K562 (cell line): Measurements from ENCODE around the gene CAPRIN2. TPM values are rescaled to one million over a fixed set of nuclear protein-coding genes. Genes with fewer than 3 reads are reported as not detected.

Experiments
- ATAC-seq: fragments of 200-7000 bp; cut with Tn5 transposase; 3 replicates; pipeline ENCODE4 v1.9.1; 2020; ENCODE audit warnings: moderate library complexity
- BruUV-seq: library from RNA; stranded (reverse); fragments of 400-500 nt; replicated peaks from 2 replicates; lab custom pipeline; 2021; lab: Mats Ljungman, UMichigan
- CTCF ChIA-PET: fragments of 300-600 bp; formaldehyde crosslinking; extraction: SDS; loops from one replicate; lab custom pipeline; 2021; ENCODE audit warnings: low intra/inter-chr PET ratio; lab: Yijun Ruan, JAX
- POLR2A ChIA-PET: fragments of 300-600, 350-650 bp; sonication (Branson Sonifier 250); formaldehyde crosslinking; extraction: SDS; loops from one replicate; lab custom pipeline; 2021; ENCODE audit warnings: antibody characterized with exemption, inconsistent platforms; lab: Yijun Ruan, JAX
- DNase-seq, 4 experiments: peaks; one replicate each; pipeline versions ENCODE4 v3.0.0 to v3.0.0-alpha.2; 2011 to 2018; ENCODE audit warnings: low spot score in 3 of 4, mixed read lengths in 3 of 4; ENCODE audit errors: extremely low read depth in 1 of 4
- FAIRE-seq: peaks from 2 replicates; lab custom pipeline; 2011; peaks lifted over from hg19 to GRCh38; lab: Jason Lieb, UNC
- H2AFZ ChIP-seq: 2 replicates; pipeline ENCODE4 v1.6.0; 2011; ENCODE audit warnings: low read depth, low read length, control low read depth, inconsistent platforms
- H3K27ac ChIP-seq: fragments of 200-600 bp; 3 replicates; pipeline ENCODE4 v1.8.0; 2011; ENCODE audit warnings: low read depth, mild to moderate bottlenecking, control low read depth, inconsistent platforms, low read length, moderate library complexity, mixed read lengths; ENCODE audit errors: extremely low read depth
- H3K27me3 ChIP-seq, 2 experiments: fragments of 300-600 bp in 1 of 2; 2 replicates in 1 of 2; 3 replicates in 1 of 2; pipeline versions ENCODE4 v1.6.0 to v1.8.0; 2011; ENCODE audit warnings: inconsistent platforms in 2 of 2, low read length in 2 of 2, mild to moderate bottlenecking in 1 of 2, mixed read lengths in 1 of 2, moderate library complexity in 1 of 2; ENCODE audit not compliant: control insufficient read depth in 2 of 2, insufficient read depth in 2 of 2
- H3K36me3 ChIP-seq: fragments of 300-600 bp; 3 replicates; pipeline ENCODE4 v1.8.0; 2011; ENCODE audit warnings: mild to moderate bottlenecking, low read length, inconsistent platforms; ENCODE audit not compliant: control insufficient read depth, insufficient read depth
- H3K4me1 ChIP-seq, 2 experiments: fragments of 200-600 bp in 1 of 2; replicated peaks in 1 of 2; 2 replicates in 1 of 2; 3 replicates in 1 of 2; pipeline versions ENCODE4 v1.5.1 to v1.8.0; 2011; ENCODE audit warnings: inconsistent platforms in 2 of 2, low read length in 2 of 2, mild to moderate bottlenecking in 1 of 2, mixed read lengths in 1 of 2, moderate library complexity in 1 of 2; ENCODE audit not compliant: control insufficient read depth in 2 of 2, insufficient read depth in 2 of 2
- H3K4me2 ChIP-seq: 2 replicates; pipeline ENCODE4 v1.6.1; 2011; ENCODE audit warnings: low read length, control low read depth, inconsistent platforms, mixed read lengths; ENCODE audit not compliant: insufficient read depth
- H3K4me3 ChIP-seq: fragments of 200-600 bp; sonication (generic), shearing (Covaris generic); 2 replicates; pipeline ENCODE4 v1.5.1; 2016; ENCODE audit warnings: control low read depth, inconsistent platforms
- H3K79me2 ChIP-seq: fragments of 200-600 bp; 3 replicates; pipeline ENCODE4 v1.8.0; 2011; ENCODE audit warnings: low read length, inconsistent platforms; ENCODE audit not compliant: control insufficient read depth, insufficient read depth
- H3K9ac ChIP-seq, 2 experiments: 2 replicates each; pipeline versions ENCODE4 v1.6.0 to v1.6.1; 2011; ENCODE audit warnings: low read depth in 2 of 2, low read length in 2 of 2, control low read depth in 1 of 2, inconsistent platforms in 1 of 2, mild to moderate bottlenecking in 1 of 2, mixed read lengths in 1 of 2; ENCODE audit not compliant: insufficient read depth in 1 of 2
- H3K9me1 ChIP-seq: one replicate; pipeline ENCODE4 v1.6.0; 2011; ENCODE audit warnings: inconsistent platforms, mild to moderate bottlenecking, low read length, moderate library complexity; ENCODE audit not compliant: control insufficient read depth, insufficient read depth
- H3K9me3 ChIP-seq: replicated peaks from 2 replicates; pipeline ENCODE4 v1.5.1; 2011; ENCODE audit warnings: low read depth, low read length, inconsistent platforms; ENCODE audit not compliant: control insufficient read depth, insufficient read depth
- H4K20me1 ChIP-seq: replicated peaks from 2 replicates; pipeline ENCODE4 v1.6.1; 2011; ENCODE audit warnings: low read length, inconsistent platforms, mixed read lengths; ENCODE audit not compliant: control insufficient read depth, insufficient read depth
- ATF2 ChIP-seq: sonication (generic); formaldehyde crosslinking; IDR thresholded peaks from 2 replicates; pipeline ENCODE4 v1.8.1; 2022; ENCODE audit warnings: missing genetic modification reagents
- BRCA1 ChIP-seq, 2 experiments: fragments of 450-650 bp in 1 of 2; sonication (generic) in 1 of 2; formaldehyde crosslinking in 1 of 2; IDR thresholded peaks; 2 replicates each; pipeline versions ENCODE4 v1.5.0 to v1.6.1; 2017 to 2020; ENCODE audit warnings: mild to moderate bottlenecking in 1 of 2, missing genetic modification reagents in 1 of 2
- MEF2A ChIP-seq: IDR thresholded peaks from 2 replicates; pipeline ENCODE4 v1.6.1; 2011; ENCODE audit warnings: low read depth, mild to moderate bottlenecking, low read length, moderate library complexity; ENCODE audit not compliant: control insufficient read depth
- POLR2H ChIP-seq: IDR thresholded peaks from 2 replicates; pipeline ENCODE4 v1.6.1; 2016; ENCODE audit warnings: missing genetic modification characterization, low read depth, mild to moderate bottlenecking, control low read depth, missing compliant biosample characterization, moderate library complexity
- SUPT5H ChIP-seq: fragments of 450-650 bp; IDR thresholded peaks from 2 replicates; pipeline ENCODE4 v1.6.1; 2016
- TSC22D4 ChIP-seq: fragments of 450-650 bp; IDR thresholded peaks from 2 replicates; pipeline ENCODE4 v1.6.1; 2016; ENCODE audit warnings: missing genetic modification characterization, missing biosample characterization, control low read depth
- ZFP36 ChIP-seq: fragments of 150-350 bp; IDR thresholded peaks from 2 replicates; pipeline ENCODE4 v1.6.1; 2018; ENCODE audit warnings: low read length, low read depth; ENCODE audit not compliant: partially characterized antibody
- ZNF121 ChIP-seq: sonication (generic); formaldehyde crosslinking; conservative IDR thresholded peaks from 2 replicates; pipeline ENCODE4 v1.8.0; 2022; ENCODE audit warnings: missing genetic modification reagents
- ZNF274 ChIP-seq: IDR thresholded peaks from 2 replicates; pipeline ENCODE4 v1.6.1; 2011; ENCODE audit warnings: low read depth, mild to moderate bottlenecking, low read length, moderate library complexity, borderline replicate concordance
- WGBS: fragments of 100-300 bp; shearing (Covaris generic); methylation state at CpG from one replicate; pipeline ENCODE4 v1.1.6; 2016; ENCODE audit warnings: low coverage, mixed read lengths; ENCODE audit not compliant: insufficient coverage; ENCODE audit errors: missing lambda C conversion rate; 5-methylcytosine and 5-hydroxymethylcytosine counted together
- in situ Hi-C: fragments of 300-500 bp; cut with MboI; formaldehyde crosslinking; loops from 4 replicates; pipeline ENCODE4 v1.15.0; 2018; ENCODE audit warnings: inconsistent platforms, mixed read lengths
- intact Hi-C: fragments of 100-400 bp; cut with micrococcal nuclease; formaldehyde crosslinking; loops from 2 replicates; pipeline ENCODE4 v1.14.2; 2022
- polyA plus RNA-seq, 8 experiments: library from polyadenylated mRNA; depleted of rRNA in 4 of 8; stranded (reverse) in 5 of 8; unstranded in 3 of 8; fragments of >200 nt; fragmentation: Nextera tagmentation in 2 of 8; fragmentation: Illumina TruSeq in 1 of 8; extraction: Ambion mirVana in 2 of 8; extraction: Trizol in 1 of 8; gene quantifications; 2 replicates each; pipeline versions ENCODE4 v1.2.1 to v1.2.3, GENCODE V29; 2011 to 2014; ENCODE audit warnings: inconsistent platforms in 1 of 8, missing spikeins in 1 of 8
- total RNA-seq, 7 experiments: library from RNA; depleted of rRNA in 6 of 7; stranded (reverse); fragments of >200 nt in 6 of 7; fragmentation: Illumina TruSeq in 2 of 7; extraction: Trizol in 2 of 7; gene quantifications; 2 replicates each; pipeline versions ENCODE4 v1.2.1 to v1.2.3, GENCODE V29; 2011 to 2021; ENCODE audit warnings: low replicate concordance in 1 of 7
- TF ChIP-seq, protein P1 (sequence below): sonication (generic); formaldehyde crosslinking; IDR thresholded peaks from 2 replicates; pipeline ENCODE4 v1.8.1; 2023; ENCODE audit warnings: mild to moderate bottlenecking, missing genetic modification reagents

The CAPRIN2 gene
- total and polyA plus RNA-seq, 9 of the 15 experiments (the other 6 are each of a cell fraction or from before 2014, with no cell fraction given): 2.3 to 14.5 (median 8.9) TPM

DNA sequence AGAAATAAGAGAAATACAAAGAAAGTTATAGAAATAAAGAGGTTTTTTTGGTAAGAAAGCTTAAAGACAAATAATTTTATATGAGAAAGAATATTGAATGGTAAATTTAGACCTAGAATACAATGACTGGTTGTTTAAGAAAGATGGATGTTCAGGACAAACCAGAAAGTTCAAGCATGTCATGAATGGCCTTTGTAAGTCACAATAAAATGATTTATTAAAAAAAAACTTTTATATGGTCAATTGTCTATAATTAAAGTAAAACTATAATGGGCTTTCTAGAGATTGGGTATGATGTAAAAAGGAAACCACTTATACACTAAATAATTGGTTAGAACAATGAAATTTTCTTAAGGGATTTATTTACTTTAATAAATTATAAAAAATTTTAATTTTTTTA lies 19.8 kb upstream of the CAPRIN2 start:
- Histone ChIP-seq H3K4me1 (peaks cover 0 to 4% of the 10 kb centered on the region in 2 experiments; a peak in 2 of 5 replicates), H3K4me2 (no peak overlapping the region), H3K79me2 (no peaks in the 10 kb centered on the region), H3K27ac (no peak overlapping the region), H3K27me3 (no peaks in the 10 kb centered on the region), H3K9me3 (peaks cover 10% of the 10 kb centered on the region), H3K4me3 (no peak overlapping the region), H3K9me1 (no peaks in the 10 kb centered on the region), H3K9ac (no peak overlapping the region), H3K36me3 (no peaks in the 10 kb centered on the region), H2AFZ (no peak overlapping the region), H4K20me1 (no peaks in the 10 kb centered on the region)
- ChIA-PET POLR2A (no interaction called here), CTCF (no interaction called here)
- DNase-seq (no peak), ATAC-seq (no peak), FAIRE-seq (no peak)
- in situ Hi-C loops: no loop called here
- intact Hi-C loops: no loop called here
- no TSS peak for BruUV-seq
- TF ChIP-seq ZNF274 (no peak), ZFP36 (peak; percentile 48)
- TF ChIP-seq, all 486 proteins: peak for 1

DNA sequence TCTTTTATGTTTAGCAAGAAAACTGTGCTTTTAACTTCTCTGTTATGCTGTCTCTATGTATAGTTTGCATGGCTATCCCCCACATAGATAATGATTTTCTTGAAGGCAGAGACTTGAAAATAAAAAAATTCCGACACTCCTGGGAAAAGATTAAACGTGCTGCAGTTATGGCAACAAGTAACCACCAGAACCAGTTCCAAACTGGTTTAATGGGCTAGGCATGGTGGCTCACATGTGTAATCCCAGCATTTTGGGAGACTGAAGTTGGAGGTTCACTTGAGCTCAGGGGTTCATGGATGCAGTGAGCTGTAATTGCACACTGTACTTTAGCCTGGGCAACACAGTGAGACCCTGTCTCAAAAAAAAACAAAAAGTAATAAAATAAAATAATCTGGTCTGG lies 15.1 kb upstream of the CAPRIN2 start:
- no peaks in the 10 kb centered on the region for H3K36me3 ChIP-seq
- POLR2A ChIA-PET: no interaction called here
- no peak overlapping the region for H3K9ac ChIP-seq
- 17% methylated on average over 2 of the region's 2 CpGs for WGBS
- no peak for DNase-seq
- no peak for FAIRE-seq
- H2AFZ ChIP-seq: no peak overlapping the region
- H4K20me1 ChIP-seq: no peaks in the 10 kb centered on the region
- no peak for ATAC-seq
- BruUV-seq: no TSS peak
- H3K9me1 ChIP-seq: no peaks in the 10 kb centered on the region
- no peaks in the 10 kb centered on the region for H3K4me1 ChIP-seq
- H3K4me3 ChIP-seq: no peak overlapping the region
- intact Hi-C loops: no loop called here
- no peaks in the 10 kb centered on the region for H3K9me3 ChIP-seq
- CTCF ChIA-PET: no interaction called here
- no peaks in the 10 kb centered on the region for H3K79me2 ChIP-seq
- TF ChIP-seq MEF2A: no peak
- TF ChIP-seq, protein P1, sequence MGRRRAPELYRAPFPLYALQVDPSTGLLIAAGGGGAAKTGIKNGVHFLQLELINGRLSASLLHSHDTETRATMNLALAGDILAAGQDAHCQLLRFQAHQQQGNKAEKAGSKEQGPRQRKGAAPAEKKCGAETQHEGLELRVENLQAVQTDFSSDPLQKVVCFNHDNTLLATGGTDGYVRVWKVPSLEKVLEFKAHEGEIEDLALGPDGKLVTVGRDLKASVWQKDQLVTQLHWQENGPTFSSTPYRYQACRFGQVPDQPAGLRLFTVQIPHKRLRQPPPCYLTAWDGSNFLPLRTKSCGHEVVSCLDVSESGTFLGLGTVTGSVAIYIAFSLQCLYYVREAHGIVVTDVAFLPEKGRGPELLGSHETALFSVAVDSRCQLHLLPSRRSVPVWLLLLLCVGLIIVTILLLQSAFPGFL (CRISPR knock-in tag): no peak
- no peak for TF ChIP-seq BRCA1 (IDR thresholded peaks at IDR 0.05)
- TF ChIP-seq BRCA1 (CRISPR knock-in tag; IDR thresholded peaks at IDR 0.05): no peak
- no peak for TF ChIP-seq POLR2H
- no peak for TF ChIP-seq ZNF121 (CRISPR knock-in tag)
- TF ChIP-seq ATF2 (CRISPR knock-in tag): no peak
- TF ChIP-seq SUPT5H: no peak
- no peak for TF ChIP-seq TSC22D4 (tag)
- TF ChIP-seq, all 486 proteins: peak for 0
- H3K27ac ChIP-seq: no peak overlapping the region
- H3K27me3 ChIP-seq: no peaks in the 10 kb centered on the region
- in situ Hi-C loops: no loop called here
- no peak overlapping the region for H3K4me2 ChIP-seq
